IPS-18c (cell line): ENCODE results near the gene SRSF1.

Experiments used
- H3K4me3 ChIP-seq: 2 replicates; pipeline ENCODE4 v1.7.0; 2013; ENCODE audit warnings: low read depth, mild to moderate bottlenecking, low read length, moderate library complexity; ENCODE audit not compliant: insufficient read depth
- H3K9me3 ChIP-seq: one replicate; pipeline ENCODE4 v1.6.1; 2013; ENCODE audit warnings: mild to moderate bottlenecking, low read length, moderate library complexity; ENCODE audit not compliant: control insufficient read depth, insufficient read depth

SRSF1 gene

GRCh38 chr17:58032691-58033415, 25.8 kb upstream of the SRSF1 start:
- H3K4me3 ChIP-seq, result no peak overlapping the region

GRCh38 chr17:58028578-58028977, 21.5 kb upstream of the SRSF1 start:
- Histone ChIP-seq H3K9me3 (no peaks in the 10 kb centered on the region), H3K4me3 (no peak overlapping the region)

More at GRCh38 chr17:58032691-58033415, 25.8 kb upstream of the SRSF1 start:
- H3K9me3 ChIP-seq, result no peaks in the 10 kb centered on the region

DNA sequence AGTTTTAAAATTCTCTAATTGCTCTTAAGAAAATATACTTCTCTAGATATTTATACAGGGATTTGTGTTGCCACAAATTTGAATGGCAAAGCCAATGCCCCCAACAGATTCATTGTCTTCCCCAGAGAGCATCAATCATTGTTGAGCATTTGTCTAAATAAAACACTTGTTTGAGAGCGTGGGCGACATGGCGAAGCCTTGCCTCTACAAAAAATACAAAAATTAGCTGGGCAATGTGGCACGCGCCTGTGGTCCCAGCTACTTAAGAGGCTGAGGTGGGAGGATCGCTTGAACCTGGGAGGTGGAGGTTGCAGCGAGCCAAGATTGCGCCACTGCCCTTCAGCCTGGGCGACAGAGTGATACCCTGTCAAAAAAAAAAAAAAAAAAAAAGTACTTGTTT, 13.4 kb upstream of the SRSF1 start:
- Histone ChIP-seq H3K4me3 (no peak overlapping the region), H3K9me3 (no peaks in the 10 kb centered on the region)

DNA sequence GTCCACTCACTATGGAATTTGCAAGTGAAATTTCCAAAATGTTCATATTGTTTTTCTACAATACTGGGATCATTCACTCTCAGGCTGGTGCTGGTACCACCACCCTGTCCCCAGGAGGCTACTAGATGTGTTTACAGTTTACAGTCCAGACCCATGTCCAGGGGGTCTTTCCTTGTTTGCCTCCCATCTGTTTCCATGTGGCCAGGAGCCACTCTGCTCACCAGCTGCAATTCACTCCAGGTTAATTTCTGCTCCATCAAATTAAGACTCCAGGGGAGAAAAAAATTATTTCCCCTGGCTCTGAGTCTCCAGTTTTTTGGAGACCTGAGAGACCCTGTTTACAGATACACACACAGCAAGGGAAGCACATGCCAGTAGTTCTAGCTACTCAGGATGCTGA, 12.5 kb upstream of the SRSF1 start:
- Histone ChIP-seq H3K9me3 (no peaks in the 10 kb centered on the region), H3K4me3 (no peak overlapping the region)

- Histone ChIP-seq H3K9me3 (no peaks in the 10 kb centered on the region), H3K4me3 (no peak overlapping the region)
Measured at GRCh38 chr17:58019039-58019438, 12.0 kb upstream of the SRSF1 start.

GRCh38 chr17:58010067-58010799, 3.2 kb upstream of the SRSF1 start:
- no peaks in the 10 kb centered on the region for H3K9me3 ChIP-seq
- H3K4me3 ChIP-seq, result no peak overlapping the region

DNA sequence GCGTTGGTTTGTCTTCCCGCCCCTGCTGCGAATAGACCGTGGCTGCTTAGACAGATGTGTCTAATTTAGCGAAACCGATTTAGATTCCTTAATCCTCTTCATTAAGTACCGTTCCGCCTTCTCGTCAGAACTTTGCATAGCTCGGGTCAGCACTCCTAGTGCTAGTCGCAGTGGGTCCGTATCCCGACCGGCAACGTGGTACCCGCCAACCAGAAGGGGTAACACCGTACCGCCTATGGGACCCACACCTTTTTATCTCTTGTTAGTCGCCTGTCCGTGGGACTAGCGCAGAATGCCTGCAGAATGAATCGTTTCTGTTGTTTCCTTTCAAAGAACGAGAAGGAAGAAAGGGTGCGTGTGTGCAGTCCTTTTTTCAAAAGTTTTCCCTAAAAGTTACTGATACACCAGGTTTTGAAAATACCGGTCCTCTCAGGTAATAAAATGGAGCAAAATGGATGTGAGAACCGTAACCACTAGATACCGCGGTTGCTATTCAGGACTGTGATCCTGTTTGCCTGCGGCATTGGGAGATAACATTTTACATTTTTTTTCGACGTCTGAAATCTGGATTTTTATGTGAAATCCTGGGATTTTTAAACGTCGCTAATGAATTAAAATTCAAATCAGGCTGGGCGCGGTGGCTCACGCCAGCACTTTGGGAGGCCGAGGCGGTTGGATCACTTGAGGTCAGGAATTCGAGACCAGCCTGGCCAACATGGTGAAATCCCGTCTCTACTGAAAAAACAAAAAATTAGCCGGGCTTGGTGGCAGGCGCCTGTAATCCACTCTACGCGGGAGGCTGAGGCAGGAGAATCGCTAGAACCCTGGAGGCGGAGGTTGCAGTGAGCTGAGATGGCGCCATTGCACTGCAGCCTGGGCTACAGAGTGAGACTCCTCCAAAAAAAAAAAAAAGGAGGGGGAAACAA, 998 bp upstream of the SRSF1 start:
- peak overlapping the region; percentile 90 for H3K4me3 ChIP-seq
- no peaks in the 10 kb centered on the region for H3K9me3 ChIP-seq

- H3K9me3 ChIP-seq, result no peaks in the 10 kb centered on the region
Measured at GRCh38 chr17:58006560-58006923, 504 bp downstream of the SRSF1 start.

GRCh38 chr17:58005728-58006559, 1.1 kb downstream of the SRSF1 start:
- Histone ChIP-seq H3K9me3 (no peaks in the 10 kb centered on the region), H3K4me3 (peak overlapping the region; percentile 90)

More at GRCh38 chr17:58006560-58006923, 504 bp downstream of the SRSF1 start:
- peak overlapping the region; percentile 90 for H3K4me3 ChIP-seq

DNA sequence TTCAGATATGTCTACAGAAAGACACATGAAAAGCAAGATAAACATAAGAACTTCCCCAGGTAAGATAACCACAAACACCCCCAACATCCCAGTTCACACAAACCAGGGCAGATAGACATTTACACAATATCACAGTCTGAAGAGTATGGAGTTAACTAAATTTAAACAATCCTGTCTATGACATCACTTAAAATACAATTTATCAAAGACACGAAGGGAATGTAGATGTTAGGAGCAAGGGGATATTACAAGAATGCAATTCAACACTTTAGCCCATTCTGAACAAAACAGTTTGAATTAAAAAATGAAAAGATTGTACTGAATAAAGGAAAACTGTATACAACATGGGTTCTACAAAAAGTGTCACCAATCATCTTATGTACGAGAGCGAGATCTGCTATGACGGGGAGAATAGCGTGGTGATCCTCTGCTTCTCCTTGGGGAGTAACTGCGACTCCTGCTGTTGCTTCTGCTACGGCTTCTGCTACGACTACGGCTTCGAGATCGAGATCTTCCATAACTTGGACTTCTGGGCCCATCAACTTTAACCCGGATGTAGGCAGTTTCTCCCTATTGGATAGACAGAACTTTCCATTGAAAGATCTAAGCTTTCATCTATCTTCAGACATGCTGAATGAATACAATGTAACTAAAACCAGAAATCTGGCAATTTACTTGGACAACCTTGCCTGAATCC, 1.9 kb downstream of the SRSF1 start:
- Histone ChIP-seq H3K4me3 (peak overlapping the region; percentile 90), H3K9me3 (no peaks in the 10 kb centered on the region)

DNA sequence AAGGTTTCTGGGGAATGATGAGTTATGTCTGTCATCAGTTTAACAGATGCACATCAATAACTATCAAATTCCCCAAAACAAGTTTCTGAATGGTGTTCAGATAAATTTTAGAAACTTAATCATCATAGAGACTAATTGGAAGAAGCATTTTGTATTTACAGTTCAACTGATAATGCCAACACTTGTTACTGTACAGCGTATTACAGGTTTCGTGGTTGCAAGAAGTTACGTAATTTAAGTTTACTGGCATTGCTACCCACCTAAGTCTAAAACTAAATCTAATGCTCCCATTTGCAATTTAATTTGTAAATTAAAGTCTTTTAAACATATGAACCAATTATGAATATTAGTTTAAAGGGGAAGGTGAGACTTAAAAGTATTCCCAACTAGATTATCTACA, 3.0 kb downstream of the SRSF1 start:
- H3K4me3 ChIP-seq, result no peak overlapping the region

GRCh38 chr17:58002973-58003372, 4.1 kb downstream of the SRSF1 start:
- H3K9me3 ChIP-seq, result no peaks in the 10 kb centered on the region
- no peak overlapping the region for H3K4me3 ChIP-seq

More for the DNA sequence above, 3.0 kb downstream of the SRSF1 start:
- H3K9me3 ChIP-seq, result no peaks in the 10 kb centered on the region

GRCh38 chr17:58002154-58002948, 4.7 kb downstream of the SRSF1 start:
- Histone ChIP-seq H3K9me3 (no peaks in the 10 kb centered on the region), H3K4me3 (no peak overlapping the region)

DNA sequence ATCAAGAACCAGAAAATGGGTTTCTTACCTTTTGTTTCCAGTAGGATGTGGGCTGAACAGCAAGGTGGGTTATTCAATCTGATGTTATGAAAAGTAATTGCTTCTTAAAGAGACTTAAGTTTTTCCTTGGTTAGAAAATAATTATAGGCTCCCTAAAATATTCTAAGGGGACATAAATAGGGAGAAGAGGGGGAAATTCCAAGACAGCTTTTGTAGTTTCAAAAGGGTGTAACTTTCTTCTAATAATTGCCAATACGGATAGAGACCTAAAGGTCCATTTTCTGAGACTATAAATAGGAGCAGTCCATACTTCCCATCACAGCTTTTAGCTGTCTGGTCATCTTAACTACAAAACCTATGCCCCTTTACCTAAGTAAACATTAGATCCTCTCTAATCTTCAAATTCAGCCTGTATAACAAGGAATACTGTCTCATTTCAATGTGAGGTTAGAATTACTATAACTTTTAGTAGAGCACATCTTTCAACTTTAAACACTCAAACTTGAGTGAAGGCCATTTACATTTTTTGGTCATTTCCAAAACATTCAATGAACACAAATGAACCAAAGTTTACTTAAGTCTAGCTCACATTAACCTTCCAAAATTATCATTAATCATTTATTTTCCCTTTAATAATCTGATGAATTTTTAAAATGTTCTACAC, 5.5 kb downstream of the SRSF1 start:
- Histone ChIP-seq H3K9me3 (no peaks in the 10 kb centered on the region), H3K4me3 (no peak overlapping the region)

DNA sequence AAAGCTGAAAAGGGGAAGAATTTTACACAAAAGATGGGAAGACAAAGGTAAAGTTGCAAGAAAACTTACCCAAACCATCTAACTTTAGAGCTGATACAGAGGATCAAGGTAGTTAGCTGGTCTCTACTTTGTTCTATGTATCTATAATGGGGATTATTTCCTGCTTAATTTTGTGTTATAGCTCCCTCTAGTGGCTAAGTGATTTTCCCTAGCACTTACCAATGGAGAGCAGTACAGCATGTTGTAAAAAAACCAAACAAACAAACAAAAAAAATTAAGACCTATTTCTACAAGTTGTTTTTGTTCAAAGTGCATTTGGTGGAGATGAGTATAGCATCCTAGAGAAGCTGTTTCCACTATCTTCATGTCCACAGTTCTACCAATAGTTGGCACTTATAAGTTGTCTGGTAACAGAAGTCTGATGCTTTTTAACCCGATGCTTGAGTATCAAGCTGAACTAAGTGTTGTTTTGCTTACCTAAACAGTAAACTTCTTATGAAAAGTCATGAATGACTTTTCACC, 7.5 kb downstream of the SRSF1 start:
- Histone ChIP-seq H3K4me3 (no peak overlapping the region), H3K9me3 (no peaks in the 10 kb centered on the region)
